HepG2 (cell line): ENCODE results near the gene CHKA. TPM values are rescaled to one million over a fixed set of nuclear protein-coding genes. Genes with fewer than 3 reads are reported as not detected.
A peak's percentile ranks its signal among the peaks of the same experiment; 100 is the strongest.

Source experiments
- ARNTL ChIP-seq: sonication (generic); formaldehyde crosslinking; IDR thresholded peaks from 2 replicates; pipeline ENCODE4 v1.4.0; 2020; ENCODE audit warnings: mild to moderate bottlenecking, missing genetic modification reagents
- BRCA1 ChIP-seq: sonication (generic); formaldehyde crosslinking; IDR thresholded peaks from 2 replicates; pipeline ENCODE4 v1.4.0; 2020; ENCODE audit warnings: missing genetic modification reagents
- ERF ChIP-seq: IDR thresholded peaks from 2 replicates; pipeline ENCODE4 v1.6.1; 2018; ENCODE audit warnings: missing biosample characterization, missing genetic modification reagents
- KDM3A ChIP-seq: IDR thresholded peaks from 2 replicates; pipeline ENCODE4 v1.6.1; 2018; ENCODE audit warnings: low read depth, missing compliant biosample characterization
- MAF1 ChIP-seq: sonication (generic); formaldehyde crosslinking; IDR thresholded peaks from 2 replicates; pipeline ENCODE4 v1.5.0; 2020; ENCODE audit warnings: missing genetic modification reagents, borderline replicate concordance
- PAWR ChIP-seq: sonication (generic); formaldehyde crosslinking; IDR thresholded peaks from 2 replicates; pipeline ENCODE4 v1.4.0; 2020; ENCODE audit warnings: missing genetic modification reagents, mild to moderate bottlenecking, borderline replicate concordance
- SATB2 ChIP-seq: sonication (generic); formaldehyde crosslinking; IDR thresholded peaks from 2 replicates; pipeline ENCODE4 v1.5.0; 2020; ENCODE audit warnings: missing genetic modification reagents
- SMARCE1 ChIP-seq: fragments of 450-650 bp; IDR thresholded peaks from 2 replicates; pipeline ENCODE4 v1.6.1; 2017; ENCODE audit warnings: borderline replicate concordance
- SP1 ChIP-seq, 2 experiments: fragments of 450-650 bp in 1 of 2; sonication (generic) in 1 of 2; formaldehyde crosslinking in 1 of 2; IDR thresholded peaks; 2 replicates each; pipeline versions ENCODE4 v1.4.0 to v1.6.1; 2016 to 2020; ENCODE audit warnings: missing genetic modification reagents in 1 of 2
- ZBTB38 ChIP-seq: sonication (generic); formaldehyde crosslinking; IDR thresholded peaks from 2 replicates; pipeline ENCODE4 v1.5.1; 2020; ENCODE audit warnings: mild to moderate bottlenecking, missing genetic modification reagents
- ZC3H13 ChIP-seq: sonication (generic); formaldehyde crosslinking; IDR thresholded peaks from 2 replicates; pipeline ENCODE4 v1.8.1; 2023; ENCODE audit warnings: mild to moderate bottlenecking, missing genetic modification reagents, moderate library complexity
- ZMYM3 ChIP-seq: sonication (generic); formaldehyde crosslinking; IDR thresholded peaks from 2 replicates; pipeline ENCODE4 v1.5.1; 2020; ENCODE audit warnings: mild to moderate bottlenecking, missing genetic modification reagents
- ZNF17 ChIP-seq: sonication (generic); formaldehyde crosslinking; IDR thresholded peaks from 2 replicates; pipeline ENCODE4 v1.5.0; 2020; ENCODE audit warnings: mild to moderate bottlenecking, missing genetic modification reagents
- ZNF484 ChIP-seq: sonication (generic); formaldehyde crosslinking; IDR thresholded peaks from 2 replicates; pipeline ENCODE4 v1.5.1; 2020; ENCODE audit warnings: mild to moderate bottlenecking, low read depth, missing genetic modification reagents, borderline replicate concordance
- ZNF543 ChIP-seq: sonication (generic); formaldehyde crosslinking; IDR thresholded peaks from 2 replicates; pipeline ENCODE4 v1.4.0; 2020; ENCODE audit warnings: mild to moderate bottlenecking, missing genetic modification reagents
- ZNF746 ChIP-seq: sonication (generic); formaldehyde crosslinking; IDR thresholded peaks from 2 replicates; pipeline ENCODE4 v1.8.0; 2022; ENCODE audit warnings: mild to moderate bottlenecking, missing genetic modification reagents
- ZSCAN20 ChIP-seq: sonication (generic); formaldehyde crosslinking; IDR thresholded peaks from 2 replicates; pipeline ENCODE4 v1.4.0; 2020; ENCODE audit warnings: missing genetic modification reagents, mild to moderate bottlenecking, borderline replicate concordance
- polyA plus RNA-seq, 8 experiments: library from polyadenylated mRNA; depleted of rRNA in 3 of 8; stranded (reverse) in 7 of 8; unstranded in 1 of 8; fragments of >200 nt; fragmentation: Illumina TruSeq in 4 of 8; extraction: Trizol in 4 of 8; gene quantifications; 2 replicates each; pipeline versions ENCODE4 v1.2.1 to v1.2.3, GENCODE V29; 2011 to 2016; ENCODE audit warnings: low read depth in 4 of 8, missing spikeins in 1 of 8, mixed read lengths in 1 of 8; ENCODE audit not compliant: insufficient read depth in 1 of 8
- total RNA-seq, 5 experiments: library from RNA; depleted of rRNA; stranded (reverse); fragments of >200 nt; fragmentation: Illumina TruSeq; extraction: Trizol; gene quantifications; 2 replicates each; pipeline ENCODE4 v1.2.3, GENCODE V29; 2016; ENCODE audit warnings: low read depth in 1 of 5
- TF ChIP-seq, protein P1 (sequence below): sonication (generic); formaldehyde crosslinking; IDR thresholded peaks from 2 replicates; pipeline ENCODE4 v1.9.0; 2021; ENCODE audit warnings: missing genetic modification reagents, borderline replicate concordance
- TF ChIP-seq, protein P2 (sequence below), 2 experiments: sonication (generic) in 1 of 2; formaldehyde crosslinking in 1 of 2; IDR thresholded peaks; 2 replicates each; pipeline versions ENCODE4 v1.4.0 to v1.6.1; 2018 to 2020; ENCODE audit warnings: missing genetic modification reagents in 2 of 2, borderline replicate concordance in 1 of 2, low read depth in 1 of 2, mild to moderate bottlenecking in 1 of 2, missing biosample characterization in 1 of 2
- TF ChIP-seq, protein P3 (sequence below), 2 experiments: IDR thresholded peaks; 2 replicates each; pipeline ENCODE4 v1.6.1; 2011 to 2012; ENCODE audit warnings: low read length in 2 of 2, borderline replicate concordance in 1 of 2, low read depth in 1 of 2, mild to moderate bottlenecking in 1 of 2, moderate library complexity in 1 of 2

Gene CHKA
- total and polyA plus RNA-seq, 2 of the 13 experiments (the other 11 are each of a cell fraction or from before 2014, with no cell fraction given), result 71.6 to 92.7 TPM

DNA sequence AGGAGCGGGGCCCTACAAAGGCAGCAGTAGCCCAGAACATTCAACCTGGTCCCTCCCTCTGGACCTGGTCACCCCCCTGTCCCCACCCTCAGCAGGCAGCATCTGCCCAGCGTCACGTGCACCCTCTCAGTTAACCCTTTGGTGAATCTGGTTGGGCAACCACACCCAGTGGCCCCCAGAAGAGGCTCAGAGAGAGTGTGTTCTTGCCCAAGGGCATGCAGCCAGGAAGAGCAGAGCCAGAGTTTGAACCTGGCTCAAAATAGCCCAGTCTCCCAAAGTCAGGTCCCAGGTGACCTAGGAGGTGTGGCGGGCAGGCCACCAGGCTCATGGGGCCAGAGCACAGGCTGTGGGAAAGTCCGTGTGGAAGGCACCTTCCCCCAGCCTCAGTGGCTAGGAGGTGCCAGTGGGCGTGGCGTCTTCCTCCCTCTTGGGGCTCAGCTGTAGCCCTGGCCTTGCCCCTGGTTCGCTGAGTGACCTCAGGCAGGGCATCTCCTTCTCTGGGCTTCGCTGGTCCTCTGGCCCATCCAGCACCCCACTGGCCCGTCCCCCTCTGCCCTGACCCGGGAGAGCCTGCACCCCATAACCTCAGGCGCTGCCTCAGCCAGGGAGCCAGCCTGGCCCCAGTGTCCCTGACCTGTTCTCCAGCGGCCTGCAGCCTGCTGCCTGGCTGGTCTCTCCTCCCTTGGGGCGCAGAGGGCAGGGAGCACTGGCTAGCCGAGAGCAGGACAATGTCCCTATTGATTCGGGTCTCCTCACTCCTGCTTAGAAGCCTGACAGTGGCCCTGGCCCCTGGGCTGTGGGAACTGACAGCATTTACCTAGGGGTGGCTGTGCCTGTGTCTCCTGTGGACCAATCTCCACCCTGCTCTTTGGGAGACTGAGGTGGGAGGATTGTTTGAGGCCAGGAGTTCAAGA is 104.0 kb downstream of the CHKA start (continued):
- TF ChIP-seq, protein P1, sequence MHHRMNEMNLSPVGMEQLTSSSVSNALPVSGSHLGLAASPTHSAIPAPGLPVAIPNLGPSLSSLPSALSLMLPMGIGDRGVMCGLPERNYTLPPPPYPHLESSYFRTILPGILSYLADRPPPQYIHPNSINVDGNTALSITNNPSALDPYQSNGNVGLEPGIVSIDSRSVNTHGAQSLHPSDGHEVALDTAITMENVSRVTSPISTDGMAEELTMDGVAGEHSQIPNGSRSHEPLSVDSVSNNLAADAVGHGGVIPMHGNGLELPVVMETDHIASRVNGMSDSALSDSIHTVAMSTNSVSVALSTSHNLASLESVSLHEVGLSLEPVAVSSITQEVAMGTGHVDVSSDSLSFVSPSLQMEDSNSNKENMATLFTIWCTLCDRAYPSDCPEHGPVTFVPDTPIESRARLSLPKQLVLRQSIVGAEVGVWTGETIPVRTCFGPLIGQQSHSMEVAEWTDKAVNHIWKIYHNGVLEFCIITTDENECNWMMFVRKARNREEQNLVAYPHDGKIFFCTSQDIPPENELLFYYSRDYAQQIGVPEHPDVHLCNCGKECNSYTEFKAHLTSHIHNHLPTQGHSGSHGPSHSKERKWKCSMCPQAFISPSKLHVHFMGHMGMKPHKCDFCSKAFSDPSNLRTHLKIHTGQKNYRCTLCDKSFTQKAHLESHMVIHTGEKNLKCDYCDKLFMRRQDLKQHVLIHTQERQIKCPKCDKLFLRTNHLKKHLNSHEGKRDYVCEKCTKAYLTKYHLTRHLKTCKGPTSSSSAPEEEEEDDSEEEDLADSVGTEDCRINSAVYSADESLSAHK, result no peak
- TF ChIP-seq ZNF543 (CRISPR knock-in tag), result peak; percentile 42; the same call in 1 of the 2 replicates
- no peak for TF ChIP-seq PAWR (CRISPR knock-in tag)
- no peak for TF ChIP-seq ZC3H13 (CRISPR knock-in tag)
- TF ChIP-seq ERF (CRISPR knock-in tag), result peak; percentile 80
- TF ChIP-seq ZSCAN20, result peak; percentile 33; the same call in 1 of the 2 replicates
- no peak for TF ChIP-seq SMARCE1
- TF ChIP-seq SATB2 (CRISPR knock-in tag), result no peak
- no peak for TF ChIP-seq ZNF17 (CRISPR knock-in tag)
- TF ChIP-seq, protein P2, sequence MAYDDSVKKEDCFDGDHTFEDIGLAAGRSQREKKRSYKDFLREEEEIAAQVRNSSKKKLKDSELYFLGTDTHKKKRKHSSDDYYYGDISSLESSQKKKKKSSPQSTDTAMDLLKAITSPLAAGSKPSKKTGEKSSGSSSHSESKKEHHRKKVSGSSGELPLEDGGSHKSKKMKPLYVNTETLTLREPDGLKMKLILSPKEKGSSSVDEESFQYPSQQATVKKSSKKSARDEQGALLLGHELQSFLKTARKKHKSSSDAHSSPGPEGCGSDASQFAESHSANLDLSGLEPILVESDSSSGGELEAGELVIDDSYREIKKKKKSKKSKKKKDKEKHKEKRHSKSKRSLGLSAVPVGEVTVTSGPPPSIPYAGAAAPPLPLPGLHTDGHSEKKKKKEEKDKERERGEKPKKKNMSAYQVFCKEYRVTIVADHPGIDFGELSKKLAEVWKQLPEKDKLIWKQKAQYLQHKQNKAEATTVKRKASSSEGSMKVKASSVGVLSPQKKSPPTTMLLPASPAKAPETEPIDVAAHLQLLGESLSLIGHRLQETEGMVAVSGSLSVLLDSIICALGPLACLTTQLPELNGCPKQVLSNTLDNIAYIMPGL (CRISPR knock-in tag; IDR thresholded peaks at IDR 0.05; ENCODE audit: borderline replicate concordance in 1 of 2, low read depth in 1 of 2), result peak; percentile 44 to 48; a peak in 2 of 4 replicates
- peak; percentile 86 for TF ChIP-seq ZMYM3 (CRISPR knock-in tag)
- TF ChIP-seq, protein P3, sequence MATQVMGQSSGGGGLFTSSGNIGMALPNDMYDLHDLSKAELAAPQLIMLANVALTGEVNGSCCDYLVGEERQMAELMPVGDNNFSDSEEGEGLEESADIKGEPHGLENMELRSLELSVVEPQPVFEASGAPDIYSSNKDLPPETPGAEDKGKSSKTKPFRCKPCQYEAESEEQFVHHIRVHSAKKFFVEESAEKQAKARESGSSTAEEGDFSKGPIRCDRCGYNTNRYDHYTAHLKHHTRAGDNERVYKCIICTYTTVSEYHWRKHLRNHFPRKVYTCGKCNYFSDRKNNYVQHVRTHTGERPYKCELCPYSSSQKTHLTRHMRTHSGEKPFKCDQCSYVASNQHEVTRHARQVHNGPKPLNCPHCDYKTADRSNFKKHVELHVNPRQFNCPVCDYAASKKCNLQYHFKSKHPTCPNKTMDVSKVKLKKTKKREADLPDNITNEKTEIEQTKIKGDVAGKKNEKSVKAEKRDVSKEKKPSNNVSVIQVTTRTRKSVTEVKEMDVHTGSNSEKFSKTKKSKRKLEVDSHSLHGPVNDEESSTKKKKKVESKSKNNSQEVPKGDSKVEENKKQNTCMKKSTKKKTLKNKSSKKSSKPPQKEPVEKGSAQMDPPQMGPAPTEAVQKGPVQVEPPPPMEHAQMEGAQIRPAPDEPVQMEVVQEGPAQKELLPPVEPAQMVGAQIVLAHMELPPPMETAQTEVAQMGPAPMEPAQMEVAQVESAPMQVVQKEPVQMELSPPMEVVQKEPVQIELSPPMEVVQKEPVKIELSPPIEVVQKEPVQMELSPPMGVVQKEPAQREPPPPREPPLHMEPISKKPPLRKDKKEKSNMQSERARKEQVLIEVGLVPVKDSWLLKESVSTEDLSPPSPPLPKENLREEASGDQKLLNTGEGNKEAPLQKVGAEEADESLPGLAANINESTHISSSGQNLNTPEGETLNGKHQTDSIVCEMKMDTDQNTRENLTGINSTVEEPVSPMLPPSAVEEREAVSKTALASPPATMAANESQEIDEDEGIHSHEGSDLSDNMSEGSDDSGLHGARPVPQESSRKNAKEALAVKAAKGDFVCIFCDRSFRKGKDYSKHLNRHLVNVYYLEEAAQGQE (IDR thresholded peaks at IDR 0.05; ENCODE audit: borderline replicate concordance in 1 of 2, low read depth in 1 of 2, low read length in 2 of 2), result no peak; a peak in 1 of 4 replicates
- 0 out of 2 replicates have a peak, but pooled peaks have one; percentile 40 for TF ChIP-seq KDM3A (CRISPR knock-in tag)
- no peak for TF ChIP-seq ZNF484 (CRISPR knock-in tag)
- peak; percentile 32; the same call in 1 of the 2 replicates for TF ChIP-seq BRCA1 (CRISPR knock-in tag)
- no peak for TF ChIP-seq MAF1 (CRISPR knock-in tag)
- peak; percentile 45; the same call in 1 of the 2 replicates for TF ChIP-seq ZNF746
- TF ChIP-seq ARNTL (CRISPR knock-in tag), result peak; percentile 88
- TF ChIP-seq SP1 (IDR thresholded peaks at IDR 0.05), result no peak
- TF ChIP-seq SP1 (CRISPR knock-in tag; IDR thresholded peaks at IDR 0.05), result no peak
- TF ChIP-seq ZBTB38, result no peak; the same call in 1 of the 2 replicates
